Activated CD8-positive, alpha-beta memory T cell treated with anti-CD3 and anti-CD28 coated beads, Interleukin-2, amount 50 U/mL, for 48 hours (primary cell): ENCODE measurements around the gene HINT3.
"Not testable (repeated sequence)": the region's sequence is repeated elsewhere in the genome, so short reads cannot be mapped to it uniquely, and the experiment has no call there.

Source experiments
- DNase-seq: peaks from one replicate; pipeline ENCODE4 v3.0.0-alpha.2; 2020

Gene HINT3

GRCh38 chr6:126010040-126010439, 53.5 kb downstream of the HINT3 start:
- DNase-seq = no peak

- DNase-seq = no peak
Observed at GRCh38 chr6:126015863-126016262, 59.3 kb downstream of the HINT3 start.

DNA sequence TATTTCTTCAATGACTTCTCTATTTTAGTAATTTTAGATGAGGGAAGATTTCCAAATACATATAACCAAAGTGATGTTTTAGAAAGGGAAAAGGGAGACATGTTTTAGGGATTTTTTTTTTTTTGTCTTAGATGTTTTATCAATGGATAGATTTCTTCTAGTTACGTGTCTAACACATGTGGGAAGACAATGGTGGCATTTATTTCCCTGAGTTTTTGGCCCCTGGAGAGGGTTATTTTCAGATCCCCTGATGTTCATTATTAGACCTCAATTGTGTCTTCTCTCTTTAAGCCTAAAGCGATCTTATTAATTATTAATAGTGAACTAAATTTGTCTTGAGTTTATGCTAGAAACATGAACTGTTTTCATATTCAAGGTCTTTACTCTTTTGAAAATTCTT, 60.0 kb downstream of the HINT3 start:
- no peak for DNase-seq

DNA sequence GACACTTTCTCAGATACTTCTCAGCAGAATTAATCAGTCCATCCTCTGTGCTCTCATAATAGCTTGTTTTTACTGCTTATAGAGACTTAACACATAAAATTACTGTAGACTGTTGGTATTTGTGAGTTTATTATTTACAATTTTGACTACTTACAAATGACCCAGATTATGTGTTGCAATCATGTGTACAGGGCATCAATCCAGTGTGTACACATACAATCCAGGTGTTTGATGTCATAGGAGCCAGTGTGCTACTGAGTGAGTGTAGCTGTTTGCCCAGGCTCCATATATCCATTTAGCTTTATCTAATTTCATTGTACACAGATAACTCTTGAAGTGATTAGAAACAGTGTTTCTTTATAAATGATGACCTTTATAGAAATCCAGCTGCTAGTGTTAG, 61.1 kb downstream of the HINT3 start:
- DNase-seq = no peak

GRCh38 chr6:126020305-126021050, 63.9 kb downstream of the HINT3 start:
- no peak for DNase-seq

- not testable (repeated sequence) for DNase-seq
Observed at GRCh38 chr6:126023474-126023873, 66.9 kb downstream of the HINT3 start.

GRCh38 chr6:126026001-126026400, 69.4 kb downstream of the HINT3 start:
- DNase-seq = no peak

GRCh38 chr6:126027601-126028000, 71.0 kb downstream of the HINT3 start:
- DNase-seq = no peak
